Measurements from ENCODE around the gene IL12RB1. TPM values are rescaled to one million over a fixed set of nuclear protein-coding genes. Genes with fewer than 3 reads are reported as not detected.

Gene IL12RB1
- total and polyA plus RNA-seq, 10 of the 15 experiments (the other 5 are each of a cell fraction or from before 2014, with no cell fraction given): 2.8 to 29.9 (median 17.6) TPM

- in situ Hi-C loops (cut with MboI): no loop called here
- TF ChIP-seq ZNF622 (IDR thresholded peaks at IDR 0.05) (no peak), KLF5 (IDR thresholded peaks at IDR 0.05; ENCODE audit: partially characterized antibody) (no peak), MXI1 (IDR thresholded peaks at IDR 0.05; ENCODE audit: low read depth, low read length) (no peak), DPF2 (IDR thresholded peaks at IDR 0.05) (no peak), EGR1 (IDR thresholded peaks at IDR 0.05; ENCODE audit: borderline replicate concordance in 1 of 2, low read depth in 2 of 2, low read length in 2 of 2) (no peak), CHD4 (IDR thresholded peaks at IDR 0.05) (no peak), E2F8 (IDR thresholded peaks at IDR 0.05; ENCODE audit: low read depth, partially characterized antibody) (no peak), PML (IDR thresholded peaks at IDR 0.05; ENCODE audit: low read length) (no peak), ZNF592 (IDR thresholded peaks at IDR 0.05) (no peak), RBBP5 (conservative IDR thresholded peaks at IDR 0.05) (no peak), CREB1 (IDR thresholded peaks at IDR 0.05; ENCODE audit: low read depth) (no peak)
- TF ChIP-seq, protein P1, sequence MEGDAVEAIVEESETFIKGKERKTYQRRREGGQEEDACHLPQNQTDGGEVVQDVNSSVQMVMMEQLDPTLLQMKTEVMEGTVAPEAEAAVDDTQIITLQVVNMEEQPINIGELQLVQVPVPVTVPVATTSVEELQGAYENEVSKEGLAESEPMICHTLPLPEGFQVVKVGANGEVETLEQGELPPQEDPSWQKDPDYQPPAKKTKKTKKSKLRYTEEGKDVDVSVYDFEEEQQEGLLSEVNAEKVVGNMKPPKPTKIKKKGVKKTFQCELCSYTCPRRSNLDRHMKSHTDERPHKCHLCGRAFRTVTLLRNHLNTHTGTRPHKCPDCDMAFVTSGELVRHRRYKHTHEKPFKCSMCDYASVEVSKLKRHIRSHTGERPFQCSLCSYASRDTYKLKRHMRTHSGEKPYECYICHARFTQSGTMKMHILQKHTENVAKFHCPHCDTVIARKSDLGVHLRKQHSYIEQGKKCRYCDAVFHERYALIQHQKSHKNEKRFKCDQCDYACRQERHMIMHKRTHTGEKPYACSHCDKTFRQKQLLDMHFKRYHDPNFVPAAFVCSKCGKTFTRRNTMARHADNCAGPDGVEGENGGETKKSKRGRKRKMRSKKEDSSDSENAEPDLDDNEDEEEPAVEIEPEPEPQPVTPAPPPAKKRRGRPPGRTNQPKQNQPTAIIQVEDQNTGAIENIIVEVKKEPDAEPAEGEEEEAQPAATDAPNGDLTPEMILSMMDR (IDR thresholded peaks at IDR 0.05 in 2 of 3, conservative IDR thresholded peaks at IDR 0.05 in 1 of 3; ENCODE audit: control insufficient read depth in 2 of 3, extremely low read depth in 1 of 3, insufficient read depth in 1 of 3, low read depth in 3 of 3, low read length in 3 of 3): no peak
Observed at GRCh38 chr19:18062028-18062427, 24.7 kb downstream of the IL12RB1 start.

More at GRCh38 chr19:18062028-18062427, 24.7 kb downstream of the IL12RB1 start:
- 72% methylated on average over 8 of the region's 8 CpGs for WGBS (ENCODE audit: insufficient coverage, insufficient replicate concordance, low lambda C conversion rate, missing lambda C conversion rate)
- Histone ChIP-seq H3K79me2 (ENCODE audit: control insufficient read depth, insufficient read depth, low read length) (no peaks in the 10 kb centered on the region), H2AFZ (ENCODE audit: control insufficient read depth, low read depth, low read length) (no peak overlapping the region), H3K27me3 (replicated peaks in 1 of 2; ENCODE audit: control insufficient read depth in 2 of 2, insufficient read depth in 2 of 2, low read length in 1 of 2) (no peaks in the 10 kb centered on the region), H3K36me3 (ENCODE audit: control insufficient read depth in 2 of 2, insufficient read depth in 2 of 2, low read length in 1 of 2) (peaks cover 0 to 2% of the 10 kb centered on the region in 2 experiments; a peak in 2 of 4 replicates), H3K4me3 (no peak overlapping the region), H3K9me3 (replicated peaks; ENCODE audit: control insufficient read depth, insufficient read depth, low read length) (no peaks in the 10 kb centered on the region), H3K4me2 (ENCODE audit: control insufficient read depth, insufficient read depth) (no peak overlapping the region), H3K4me1 (ENCODE audit: control insufficient read depth, insufficient read depth, low read length) (peaks cover 2% of the 10 kb centered on the region; the same call in 1 of the 2 replicates), H4K20me1 (ENCODE audit: control insufficient read depth, insufficient read depth) (no peaks in the 10 kb centered on the region), H3K27ac (ENCODE audit: control insufficient read depth, insufficient read depth) (no peak overlapping the region), H3K9ac (ENCODE audit: control insufficient read depth, insufficient read depth, low read length) (no peak overlapping the region)
- FAIRE-seq: no peak
- ATAC-seq: no peak
- POLR2A ChIA-PET: interaction anchor here (0.8 to 1.1 kb wide), 3 partner anchors 30 to 54 kb away, joined by 3 to 4 read pairs (median 3); partner anchors contain the start of genes ARRDC2 and MAST3
- RAD21 ChIA-PET (ENCODE audit: unreplicated experiment): interaction anchor here (1.3 to 2.3 kb wide), 3 partner anchors 48 to 106 kb away, joined by 3 to 9 read pairs (median 6); partner anchors contain the start of gene ARRDC2
- no peak for DNase-seq (ENCODE audit: low read depth, low spot score)
- CTCF ChIA-PET: interaction anchor here (0.5 to 7.7 kb wide), 11 partner anchors 10 to 106 kb away, joined by 3 to 81 read pairs (median 3); partner anchors contain the start of gene ARRDC2
- intact Hi-C loops (cut with micrococcal nuclease; ENCODE audit: unreplicated experiment): loop anchor here (2.0 to 5.0 kb wide), 2 partner anchors 35 to 107 kb away; partner anchors contain the start of gene MAST3
- SMC1A ChIA-PET (ENCODE audit: uncharacterized antibody, unreplicated experiment): interaction anchor here (0.7 to 1.8 kb wide), 8 partner anchors 18 to 107 kb away, joined by 3 to 7 read pairs (median 3); partner anchors contain the start of gene PIK3R2
- no TSS peak for BruUV-seq (replicated peaks)

All from GM12878 (cell line).